HCT116 (cell line): ENCODE measurements around the gene ART5. TPM values are rescaled to one million over a fixed set of nuclear protein-coding genes. Genes with fewer than 3 reads are reported as not detected.

ENCODE experiments used
- ATAC-seq: fragments of 200-7000 bp; cut with Tn5 transposase; 2 replicates; pipeline ENCODE4 v1.9.1; 2020; ENCODE audit warnings: mild to moderate bottlenecking, moderate library complexity
- BruUV-seq: library from RNA; stranded (reverse); fragments of 400-500 nt; replicated peaks from 2 replicates; lab custom pipeline; 2021; lab: Mats Ljungman, UMichigan
- CTCF ChIA-PET: fragments of 300-600 bp; sonication (Branson Sonifier 250); formaldehyde crosslinking; loops from one replicate; lab custom pipeline; 2021; ENCODE audit warnings: antibody characterized with exemption; lab: Charles Lee
- POLR2A ChIA-PET: fragments of 300-600, 350-600 bp; sonication (Branson Sonifier 250); formaldehyde crosslinking; loops from one replicate; lab custom pipeline; 2021; ENCODE audit warnings: antibody characterized with exemption; lab: Charles Lee
- RAD21 ChIA-PET, 2 experiments: fragments of 300-600 bp; sonication (Branson Sonifier 250); formaldehyde crosslinking; loops; one replicate each; lab custom pipeline; 2023; ENCODE audit warnings: low total read pairs in 2 of 2; ENCODE audit not compliant: uncharacterized antibody in 2 of 2, unreplicated experiment in 2 of 2, low non-redundant PET in 1 of 2; lab: Charles Lee
- DNase-seq: peaks from one replicate; pipeline ENCODE4 v3.0.0-alpha.2; 2010; ENCODE audit warnings: low read depth, low spot score
- H2AFZ ChIP-seq: fragments of 200-600 bp; shearing (Covaris generic), sonication (generic); 2 replicates; pipeline ENCODE4 v1.6.1; 2017; ENCODE audit warnings: low read depth, mixed run types, mixed read lengths, antibody characterized with exemption, low read length; ENCODE audit not compliant: poor library complexity, severe bottlenecking
- H3K27ac ChIP-seq: 2 replicates; pipeline ENCODE4 v1.5.1; 2012; ENCODE audit warnings: low read depth, low read length
- H3K27me3 ChIP-seq: fragments of 200-600 bp; sonication (generic); 2 replicates; pipeline ENCODE4 v1.6.1; 2016; ENCODE audit warnings: mixed run types, low read length, mixed read lengths; ENCODE audit not compliant: insufficient read depth
- H3K36me3 ChIP-seq, 2 experiments: fragments of 200-500 bp in 1 of 2; fragments of 200-600 bp in 1 of 2; sonication (Bioruptor generic) in 1 of 2; sonication (generic) in 1 of 2; 2 replicates each; pipeline versions ENCODE4 v1.5.1 to v1.6.1; 2014 to 2016; ENCODE audit warnings: low read length in 2 of 2, inconsistent platforms in 1 of 2, mixed read lengths in 1 of 2, mixed run types in 1 of 2; ENCODE audit not compliant: insufficient read depth in 2 of 2, control insufficient read depth in 1 of 2
- H3K4me1 ChIP-seq, 2 experiments: fragments of 200-600 bp in 1 of 2; sonication (generic) in 1 of 2; 2 replicates each; pipeline versions ENCODE4 v1.5.1 to v1.6.1; 2012 to 2017; ENCODE audit warnings: low read length in 2 of 2, inconsistent platforms in 1 of 2, mild to moderate bottlenecking in 1 of 2, mixed read lengths in 1 of 2, mixed run types in 1 of 2, moderate library complexity in 1 of 2; ENCODE audit not compliant: insufficient read depth in 2 of 2, control insufficient read depth in 1 of 2
- H3K4me2 ChIP-seq: fragments of 200-600 bp; sonication (generic); 2 replicates; pipeline ENCODE4 v1.6.1; 2017; ENCODE audit warnings: mixed run types, low read length, mixed read lengths
- H3K4me3 ChIP-seq, 2 experiments: fragments of 200-600 bp in 1 of 2; sonication (generic) in 1 of 2; replicated peaks in 1 of 2; 2 replicates each; pipeline ENCODE4 v1.5.1; 2011 to 2016; ENCODE audit warnings: low read length in 2 of 2, control low read depth in 1 of 2, low read depth in 1 of 2, mild to moderate bottlenecking in 1 of 2, mixed read lengths in 1 of 2, mixed run types in 1 of 2
- H3K79me2 ChIP-seq: fragments of 200-600 bp; sonication (generic); 2 replicates; pipeline ENCODE4 v1.6.1; 2017; ENCODE audit warnings: mild to moderate bottlenecking, mixed run types, low read length, moderate library complexity, mixed read lengths; ENCODE audit not compliant: insufficient read depth
- H3K9ac ChIP-seq: fragments of 200-600 bp; sonication (generic); 2 replicates; pipeline ENCODE4 v1.6.1; 2016; ENCODE audit warnings: low read length, mixed read lengths
- H3K9me2 ChIP-seq: fragments of 200-600 bp; sonication (generic), shearing (Covaris generic); 2 replicates; pipeline ENCODE4 v1.6.1; 2017; ENCODE audit warnings: mixed run types, mild to moderate bottlenecking, moderate library complexity; ENCODE audit not compliant: insufficient read depth
- H3K9me3 ChIP-seq, 2 experiments: fragments of 200-500 bp in 1 of 2; fragments of 200-600 bp in 1 of 2; sonication (Bioruptor generic) in 1 of 2; sonication (generic) in 1 of 2; 2 replicates each; pipeline ENCODE4 v1.6.1; 2014 to 2017; ENCODE audit warnings: low read length in 2 of 2, mixed read lengths in 2 of 2, inconsistent platforms in 1 of 2, low read depth in 1 of 2, mild to moderate bottlenecking in 1 of 2, mixed run types in 1 of 2, moderate library complexity in 1 of 2; ENCODE audit not compliant: control insufficient read depth in 1 of 2, insufficient read depth in 1 of 2
- H4K20me1 ChIP-seq: fragments of 200-600 bp; sonication (generic), shearing (Covaris generic); 2 replicates; pipeline ENCODE4 v1.6.1; 2017; ENCODE audit warnings: mixed run types, mild to moderate bottlenecking, moderate library complexity; ENCODE audit not compliant: insufficient read depth
- ATF3 ChIP-seq: IDR thresholded peaks from 2 replicates; pipeline ENCODE4 v1.6.1; 2012
- CBX3 ChIP-seq: IDR thresholded peaks from 2 replicates; pipeline ENCODE4 v1.6.1; 2012; ENCODE audit warnings: low read depth
- CEBPB ChIP-seq: IDR thresholded peaks from 2 replicates; pipeline ENCODE4 v1.6.1; 2012; ENCODE audit warnings: low read depth
- CTCF ChIP-seq, 3 experiments: fragments of 200-600 bp in 1 of 3; sonication (generic) in 1 of 3; IDR thresholded peaks in 2 of 3; conservative IDR thresholded peaks in 1 of 3; 2 replicates each; pipeline ENCODE4 v1.5.1; 2012 to 2017; ENCODE audit warnings: low read depth in 2 of 3, low read length in 2 of 3, antibody characterized with exemption in 1 of 3, borderline replicate concordance in 1 of 3, control low read depth in 1 of 3, mild to moderate bottlenecking in 1 of 3, mixed read lengths in 1 of 3, mixed run types in 1 of 3, moderate library complexity in 1 of 3; ENCODE audit not compliant: insufficient read depth in 1 of 3
- EGR1 ChIP-seq: IDR thresholded peaks from 2 replicates; pipeline ENCODE4 v1.6.1; 2012; ENCODE audit warnings: low read depth
- ELF1 ChIP-seq: IDR thresholded peaks from 2 replicates; pipeline ENCODE4 v1.6.1; 2012; ENCODE audit warnings: low read depth, borderline replicate concordance
- EZH2phosphoT487 ChIP-seq: fragments of 200-600 bp; IDR thresholded peaks from 2 replicates; pipeline ENCODE4 v1.6.1; 2018; ENCODE audit warnings: antibody characterized with exemption, borderline replicate concordance
- FOSL1 ChIP-seq: IDR thresholded peaks from 2 replicates; pipeline ENCODE4 v1.6.1; 2012; ENCODE audit warnings: low read depth
- MAX ChIP-seq: IDR thresholded peaks from 2 replicates; pipeline ENCODE4 v1.6.1; 2012
- POLR2A ChIP-seq: IDR thresholded peaks from 2 replicates; pipeline ENCODE4 v1.7.0; 2011; ENCODE audit warnings: borderline replicate concordance; ENCODE audit not compliant: insufficient read depth, insufficient read length; ENCODE audit errors: extremely low read depth
- REST ChIP-seq: IDR thresholded peaks from 2 replicates; pipeline ENCODE4 v1.6.1; 2012; ENCODE audit warnings: low read depth
- SIN3A ChIP-seq: IDR thresholded peaks from 2 replicates; pipeline ENCODE4 v1.6.1; 2012; ENCODE audit warnings: low read depth
- SRF ChIP-seq: IDR thresholded peaks from 2 replicates; pipeline ENCODE4 v1.6.1; 2012; ENCODE audit warnings: low read depth
- YY1 ChIP-seq: IDR thresholded peaks from 2 replicates; pipeline ENCODE4 v1.6.1; 2011; ENCODE audit warnings: low read length, low read depth, moderate library complexity, mild to moderate bottlenecking; ENCODE audit not compliant: insufficient replicate concordance; ENCODE audit errors: extremely low read depth
- ZBTB33 ChIP-seq: IDR thresholded peaks from 2 replicates; pipeline ENCODE4 v1.6.1; 2011; ENCODE audit warnings: mild to moderate bottlenecking, low read length, moderate library complexity; ENCODE audit not compliant: insufficient replicate concordance; ENCODE audit errors: extremely low read depth
- ZFX ChIP-seq: fragments of 450-650 bp; IDR thresholded peaks from 2 replicates; pipeline ENCODE4 v1.6.1; 2017
- ZNF274 ChIP-seq: fragments of 200-500 bp; sonication (Bioruptor generic); IDR thresholded peaks from 2 replicates; pipeline ENCODE4 v1.6.1; 2014; ENCODE audit warnings: mild to moderate bottlenecking, low read depth, low read length, inconsistent platforms
- intact Hi-C: fragments of 100-400 bp; cut with micrococcal nuclease; formaldehyde crosslinking; loops from 2 replicates; pipeline ENCODE4 v1.10.0; 2022
- total RNA-seq: library from RNA; stranded (reverse); gene quantifications from one replicate; pipeline ENCODE4 v1.2.1, GENCODE V29; 2021; ENCODE audit not compliant: unreplicated experiment

Gene ART5
- total RNA-seq, 1 experiment from 2014 or later = 5.6 TPM

- TF ChIP-seq SRF = no peak
- TF ChIP-seq ATF3 = no peak
- TF ChIP-seq ZBTB33 = no peak
- no peak for TF ChIP-seq FOSL1
- no peak for TF ChIP-seq YY1
- TF ChIP-seq ZFX = no peak
- TF ChIP-seq ZNF274 = no peak
- no peak for TF ChIP-seq CEBPB
- TF ChIP-seq ELF1 = no peak
- TF ChIP-seq CTCF (IDR thresholded peaks at IDR 0.05 in 2 of 3, conservative IDR thresholded peaks at IDR 0.05 in 1 of 3; ENCODE audit: borderline replicate concordance in 1 of 3, insufficient read depth in 1 of 3, low read depth in 2 of 3, low read length in 2 of 3) = no peak
- TF ChIP-seq MAX = no peak
- no peak for TF ChIP-seq POLR2A
- no peak for TF ChIP-seq EGR1
- TF ChIP-seq REST = no peak
- TF ChIP-seq SIN3A = no peak
- TF ChIP-seq EZH2phosphoT487 = no peak
- TF ChIP-seq CBX3 = no peak
- H3K9ac ChIP-seq = no peak overlapping the region
- RAD21 ChIA-PET = no interaction called here
- CTCF ChIA-PET = no interaction called here
- DNase-seq = no peak
- H3K27me3 ChIP-seq = no peaks in the 10 kb centered on the region
- H2AFZ ChIP-seq = no peak overlapping the region
- BruUV-seq = no TSS peak
- ATAC-seq = no peak
- no peaks in the 10 kb centered on the region for H3K36me3 ChIP-seq
- H3K27ac ChIP-seq = no peak overlapping the region
- no peaks in the 10 kb centered on the region for H4K20me1 ChIP-seq
- H3K79me2 ChIP-seq = no peaks in the 10 kb centered on the region
- POLR2A ChIA-PET = no interaction called here
- H3K9me3 ChIP-seq = 0 out of 4 replicates have a peak, but pooled peaks cover 0 to 3% of the 10 kb centered on the region in 2 experiments
- peaks cover 0 to 6% of the 10 kb centered on the region in 2 experiments; a peak in 1 of 4 replicates for H3K4me1 ChIP-seq
- intact Hi-C loops = no loop called here
- H3K4me3 ChIP-seq = no peak overlapping the region
- H3K9me2 ChIP-seq = no peaks in the 10 kb centered on the region
- H3K4me2 ChIP-seq = no peak overlapping the region
Measured at GRCh38 chr11:3614742-3615171, 27.0 kb downstream of the ART5 start.
